Lung (tissue), 12 donors: ENCODE measurements around the gene PDZD4. TPM values are rescaled to one million over a fixed set of nuclear protein-coding genes. Genes with fewer than 3 reads are reported as not detected.

Source experiments
- ATAC-seq: fragments of 200-7000 bp; cut with Tn5 transposase; one replicate; pipeline ENCODE4 v1.9.1; 2020; ENCODE audit warnings: moderate number of reproducible peaks; ENCODE audit not compliant: insufficient read depth, low FRiP score
- DNase-seq, 3 donors: peaks; one replicate each; pipeline ENCODE4 v3.0.0-alpha.2; 2013 to 2017
- H3K27ac ChIP-seq, 2 donors: one replicate each; pipeline ENCODE4 v1.5.1; 2013; ENCODE audit warnings: mild to moderate bottlenecking in 2 of 2, moderate library complexity in 2 of 2, control low read depth in 1 of 2, inconsistent platforms in 1 of 2, low read depth in 1 of 2, low read length in 1 of 2
- H3K27me3 ChIP-seq, 3 donors: one replicate each; pipeline ENCODE4 v1.5.1; 2013; ENCODE audit warnings: low read length in 2 of 3; ENCODE audit not compliant: control insufficient read depth in 3 of 3, insufficient read depth in 3 of 3
- H3K36me3 ChIP-seq, 4 donors: one replicate each; pipeline ENCODE4 v1.5.1; 2013; ENCODE audit warnings: low read length in 4 of 4, mild to moderate bottlenecking in 1 of 4, moderate library complexity in 1 of 4; ENCODE audit not compliant: control insufficient read depth in 4 of 4, insufficient read depth in 4 of 4
- H3K4me1 ChIP-seq, 5 donors: one replicate each; pipeline ENCODE4 v1.5.1; 2013; ENCODE audit warnings: low read length in 5 of 5, mild to moderate bottlenecking in 2 of 5, moderate library complexity in 1 of 5; ENCODE audit not compliant: control insufficient read depth in 5 of 5, insufficient read depth in 5 of 5
- H3K4me3 ChIP-seq: one replicate; pipeline ENCODE4 v1.5.1; 2013; ENCODE audit warnings: mild to moderate bottlenecking, control low read depth, moderate library complexity
- H3K9ac ChIP-seq, 2 donors: one replicate each; pipeline ENCODE4 v1.5.1; 2013; ENCODE audit warnings: low read length in 2 of 2, control low read depth in 1 of 2; ENCODE audit not compliant: insufficient read depth in 1 of 2
- H3K9me3 ChIP-seq, 4 donors: one replicate each; pipeline ENCODE4 v1.5.1; 2013; ENCODE audit warnings: low read length in 3 of 4, mild to moderate bottlenecking in 1 of 4, moderate library complexity in 1 of 4; ENCODE audit not compliant: control insufficient read depth in 4 of 4, insufficient read depth in 3 of 4
- WGBS, 2 donors: extraction: QIAGEN DNeasy Blood & Tissue Kit; methylation state at CpG; one replicate each; pipeline ENCODE4 v1.1.7; 2013; 5-methylcytosine and 5-hydroxymethylcytosine counted together
- polyA plus RNA-seq, 2 donors: library from polyadenylated mRNA; stranded (reverse); fragments of 200-250 nt; gene quantifications; one replicate each; pipeline ENCODE4 v1.2.1, GENCODE V29; 2013
- total RNA-seq, 2 donors: library from RNA; depleted of rRNA in 1 of 2; stranded (reverse); fragments of >200 nt in 1 of 2; gene quantifications; one replicate each; pipeline ENCODE4 v1.2.1, GENCODE V29; 2014 to 2021
- TF ChIP-seq, protein P1 (sequence below): IDR thresholded peaks from 2 replicates; pipeline ENCODE4 v1.5.1; 2012; ENCODE audit warnings: mild to moderate bottlenecking; ENCODE audit errors: control extremely low read depth, extremely low read depth
- donor health status: control.
- donor health status: control.
- donor health status: Bipolar disorder and iron deficiency.
- donor health status: healthy.
- donor health status: DM: yes; HTN: yes; CAD: no.

PDZD4 gene
- total and polyA plus RNA-seq, 4 donors, result 2.3 to 8.1 (median 3.8) TPM

- Histone ChIP-seq H3K27me3 (no peaks in the 10 kb centered on the region), H3K9ac (peak within 1 kb of the TSS; percentile 47 to 52), H3K27ac (peak within 1 kb of the TSS; percentile 93 to 96), H3K4me1 (peaks cover 0 to 14% (median 8%) of the 10 kb centered on the region in 5 donors), H3K4me3 (peak within 1 kb of the TSS; percentile 63), H3K36me3 (peaks cover 0 to 7% (median 4%) of the 10 kb centered on the region in 4 donors), H3K9me3 (peaks cover 0 to 48% (median 0%) of the 10 kb centered on the region in 4 donors)
- DNase-seq, result peak; percentile 96 to 97 (median 96)
- WGBS, 2 donors, result 0 to 27% methylated on average over 60 to 92 of the region's 92 CpGs
- TF ChIP-seq, protein P1, sequence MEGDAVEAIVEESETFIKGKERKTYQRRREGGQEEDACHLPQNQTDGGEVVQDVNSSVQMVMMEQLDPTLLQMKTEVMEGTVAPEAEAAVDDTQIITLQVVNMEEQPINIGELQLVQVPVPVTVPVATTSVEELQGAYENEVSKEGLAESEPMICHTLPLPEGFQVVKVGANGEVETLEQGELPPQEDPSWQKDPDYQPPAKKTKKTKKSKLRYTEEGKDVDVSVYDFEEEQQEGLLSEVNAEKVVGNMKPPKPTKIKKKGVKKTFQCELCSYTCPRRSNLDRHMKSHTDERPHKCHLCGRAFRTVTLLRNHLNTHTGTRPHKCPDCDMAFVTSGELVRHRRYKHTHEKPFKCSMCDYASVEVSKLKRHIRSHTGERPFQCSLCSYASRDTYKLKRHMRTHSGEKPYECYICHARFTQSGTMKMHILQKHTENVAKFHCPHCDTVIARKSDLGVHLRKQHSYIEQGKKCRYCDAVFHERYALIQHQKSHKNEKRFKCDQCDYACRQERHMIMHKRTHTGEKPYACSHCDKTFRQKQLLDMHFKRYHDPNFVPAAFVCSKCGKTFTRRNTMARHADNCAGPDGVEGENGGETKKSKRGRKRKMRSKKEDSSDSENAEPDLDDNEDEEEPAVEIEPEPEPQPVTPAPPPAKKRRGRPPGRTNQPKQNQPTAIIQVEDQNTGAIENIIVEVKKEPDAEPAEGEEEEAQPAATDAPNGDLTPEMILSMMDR, result no peak
- ATAC-seq, result peak; percentile 89
These were observed 36.1 kb downstream of the PDZD4 start, which contains the start of the genes IDH3G and SSR4 for GRCh38 chrX:153794018-153794896. Gene IDH3G (minus strand): TSS chrX:153794375. CDS start chrX:153794326, 49 bp downstream. Gene SSR4 (plus strand): TSS chrX:153794668. CDS start chrX:153794688, 20 bp downstream.

DNA sequence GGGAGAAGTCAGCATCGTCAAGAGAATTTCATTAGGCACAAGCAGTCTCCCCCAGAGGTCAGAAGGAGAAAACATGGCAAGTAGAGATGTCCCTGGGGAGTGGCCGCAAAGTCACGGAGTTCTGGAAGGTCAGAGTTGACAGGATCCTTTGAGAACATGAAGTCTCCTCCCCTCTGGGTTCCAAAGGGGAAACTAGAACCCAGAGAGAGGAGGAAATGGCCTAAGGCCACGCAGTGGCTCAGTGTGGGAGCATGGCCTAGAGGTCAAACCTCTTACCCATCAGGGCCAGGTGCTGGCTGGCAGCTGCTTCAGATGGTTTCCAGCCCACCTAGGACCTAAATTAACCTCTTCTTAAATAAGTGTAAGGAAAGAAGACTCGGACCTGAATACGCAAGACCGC is 37.1 kb downstream of the PDZD4 start:
- whole genome bisulfite sequencing, 2 donors, result 24 to 40% methylated on average over 7 of the region's 7 CpGs
- Histone ChIP-seq H3K4me1 (peaks cover 0 to 14% (median 8%) of the 10 kb centered on the region in 5 donors), H3K36me3 (peaks cover 0 to 7% (median 1%) of the 10 kb centered on the region in 4 donors), H3K27ac (peak overlapping the region; percentile 93 to 96), H3K9ac (peak overlapping the region; percentile 16 to 34), H3K27me3 (no peaks in the 10 kb centered on the region), H3K9me3 (peaks cover 0 to 42% (median 0%) of the 10 kb centered on the region in 4 donors), H3K4me3 (peak overlapping the region; percentile 63)
- no peak for DNase-seq
- ATAC-seq, result no peak
- TF ChIP-seq, protein P1, result no peak

DNA sequence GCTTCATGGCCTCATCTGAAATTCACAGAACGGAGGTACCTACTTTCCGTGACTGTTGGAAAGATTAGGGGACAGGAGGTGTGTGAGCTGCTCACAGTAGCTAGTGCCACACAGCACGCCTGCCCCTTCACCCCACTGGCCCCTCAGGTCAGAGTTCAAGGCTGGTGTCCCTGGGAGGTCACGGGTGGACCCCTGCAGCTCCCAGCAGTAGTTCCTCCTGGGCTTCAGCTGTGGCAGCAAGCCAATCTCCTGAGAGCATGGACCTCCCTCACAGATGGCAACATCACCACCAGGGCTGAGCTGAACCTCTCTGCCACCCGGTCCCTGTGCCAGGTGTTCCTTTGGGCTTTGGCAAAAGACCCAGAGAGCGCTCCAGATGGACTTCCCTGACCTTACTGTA is 38.0 kb downstream of the PDZD4 start:
- Histone ChIP-seq H3K4me1 (peaks cover 0 to 14% (median 8%) of the 10 kb centered on the region in 5 donors), H3K9me3 (peaks cover 0 to 34% (median 0%) of the 10 kb centered on the region in 4 donors), H3K27ac (no peak overlapping the region), H3K4me3 (no peak overlapping the region), H3K9ac (no peak overlapping the region), H3K27me3 (no peaks in the 10 kb centered on the region), H3K36me3 (peaks cover 0 to 8% (median 1%) of the 10 kb centered on the region in 4 donors)
- TF ChIP-seq, protein P1, result no peak
- DNase-seq, result no peak
- ATAC-seq, result no peak
- WGBS, 2 donors, result 87 to 93% methylated on average over 6 of the region's 6 CpGs
